HG03558 (cell line): ENCODE results near the gene FMN2.
"Not testable (repeated sequence)": the region's sequence is repeated elsewhere in the genome, so short reads cannot be mapped to it uniquely, and the experiment has no call there.

Experiments
- ATAC-seq: cut with Tn5 transposase; IDR thresholded peaks from one replicate; pipeline ENCODE4 v1.9.1; 2021; ENCODE audit warnings: moderate number of reproducible peaks; ENCODE audit not compliant: unreplicated experiment; ENCODE audit errors: extremely low read depth

The FMN2 gene

DNA sequence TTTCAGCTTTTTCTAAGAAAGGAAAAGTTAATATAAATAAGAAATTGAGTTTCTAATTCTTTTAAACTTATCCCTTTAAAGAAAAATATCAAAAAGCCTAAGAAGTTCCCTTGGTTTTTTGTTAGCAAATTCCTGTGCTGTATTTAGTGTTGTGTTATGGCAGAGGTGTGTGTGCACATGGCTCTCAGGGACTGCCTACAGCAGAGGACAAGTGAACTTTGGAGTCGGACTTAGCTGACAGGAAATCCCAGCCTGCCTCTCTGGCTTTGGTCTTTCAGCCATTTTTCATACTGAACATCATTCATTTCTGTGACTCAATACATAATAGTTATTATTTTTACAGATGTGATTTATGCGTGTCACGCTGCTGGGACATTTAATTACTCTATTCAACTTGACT lies 149.6 kb downstream of the FMN2 start:
- no peak for ATAC-seq

DNA sequence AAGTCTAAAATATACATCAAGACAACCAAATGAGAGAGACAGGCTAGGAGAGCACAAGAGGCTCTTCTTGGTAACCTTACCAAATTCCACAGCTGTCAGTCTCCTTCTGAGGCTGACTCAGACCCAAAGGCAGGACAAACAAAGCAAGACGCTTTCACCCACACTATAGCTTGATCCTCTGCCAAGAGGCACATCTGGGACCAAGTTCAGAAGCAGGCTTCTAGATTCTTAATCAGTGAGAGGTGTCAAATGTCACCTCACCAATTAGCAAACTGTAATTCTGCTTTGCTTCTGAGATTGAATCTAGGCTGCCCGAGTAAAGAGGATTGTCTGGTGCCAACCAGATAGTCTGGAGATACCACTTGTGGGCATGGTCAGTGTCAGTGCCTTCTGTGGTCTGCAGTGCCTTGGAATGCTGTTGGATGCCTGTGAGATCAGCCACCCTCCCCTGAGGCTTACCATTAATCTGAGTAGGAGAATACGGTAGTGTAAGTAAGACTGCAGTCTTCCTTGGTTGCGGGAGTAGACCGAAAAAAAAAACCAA lies 151.0 kb downstream of the FMN2 start:
- ATAC-seq: no peak

DNA sequence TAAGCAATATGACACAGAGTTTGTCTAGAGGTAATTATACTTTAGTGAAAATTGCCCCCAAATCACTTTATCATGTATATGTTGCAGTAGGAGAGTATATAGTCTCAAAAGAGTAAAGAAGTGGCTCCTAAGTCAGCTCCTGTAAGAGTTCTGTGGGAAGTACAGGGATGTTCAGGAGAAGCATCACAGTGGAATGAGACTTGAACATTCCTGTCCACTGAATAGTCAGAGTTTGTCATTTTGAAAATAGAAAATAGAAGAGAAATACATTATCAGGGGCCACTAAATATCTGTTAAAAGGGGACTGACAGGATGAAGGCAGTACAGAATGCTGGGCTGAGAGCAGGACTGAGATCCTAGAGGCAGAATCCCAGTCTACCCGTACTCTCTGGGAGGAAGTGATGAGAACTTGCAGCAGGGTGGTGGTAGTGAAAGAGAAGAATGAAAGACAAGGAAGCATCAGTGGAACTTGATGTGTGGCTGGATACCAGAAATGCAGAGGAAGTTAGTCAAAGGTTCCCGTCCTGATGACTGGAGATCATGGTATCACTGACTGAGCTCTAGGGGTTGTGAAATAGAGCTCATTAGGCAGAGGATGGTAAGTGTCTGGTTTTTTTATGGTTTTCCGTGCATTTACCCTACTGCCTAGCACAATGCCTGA lies 153.4 kb downstream of the FMN2 start:
- ATAC-seq: no peak

DNA sequence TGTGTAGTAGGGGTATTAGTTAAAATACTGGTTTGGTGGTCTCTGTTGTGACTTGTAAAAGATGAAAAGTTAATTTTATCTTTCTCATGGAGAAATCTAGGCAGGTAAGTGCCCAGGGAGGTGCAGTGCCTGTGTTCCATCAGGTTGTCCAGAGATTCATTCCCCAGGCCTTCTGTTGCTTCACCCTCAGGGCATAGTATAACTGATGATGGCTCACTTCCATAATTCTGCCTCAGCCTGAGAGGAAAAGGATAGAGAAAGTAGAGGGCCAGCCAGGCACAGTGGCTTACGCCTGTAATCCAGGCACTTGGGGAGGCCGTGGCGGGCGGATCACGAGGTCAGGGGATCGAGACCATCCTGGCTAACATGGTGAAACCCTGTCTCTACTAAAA lies 153.9 kb downstream of the FMN2 start:
- no peak for ATAC-seq

DNA sequence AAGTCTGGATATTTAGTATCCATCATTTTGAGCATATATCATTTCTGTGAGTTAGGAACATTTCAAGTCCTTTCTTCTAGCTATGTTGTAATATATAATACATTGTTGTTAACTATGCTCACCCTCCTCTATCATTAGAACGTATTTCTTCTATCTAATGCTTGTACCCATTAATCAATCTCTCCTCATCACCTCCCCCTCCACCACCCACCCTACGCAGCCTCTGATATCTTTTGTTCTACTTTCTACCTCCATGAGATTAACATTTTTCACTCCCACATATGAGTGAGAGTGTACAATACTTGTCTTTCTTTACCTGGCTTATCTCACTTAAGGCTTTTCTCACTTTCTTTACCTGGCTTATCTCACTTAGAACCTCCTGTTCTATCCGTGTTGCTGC lies 156.2 kb downstream of the FMN2 start:
- ATAC-seq: no peak

DNA sequence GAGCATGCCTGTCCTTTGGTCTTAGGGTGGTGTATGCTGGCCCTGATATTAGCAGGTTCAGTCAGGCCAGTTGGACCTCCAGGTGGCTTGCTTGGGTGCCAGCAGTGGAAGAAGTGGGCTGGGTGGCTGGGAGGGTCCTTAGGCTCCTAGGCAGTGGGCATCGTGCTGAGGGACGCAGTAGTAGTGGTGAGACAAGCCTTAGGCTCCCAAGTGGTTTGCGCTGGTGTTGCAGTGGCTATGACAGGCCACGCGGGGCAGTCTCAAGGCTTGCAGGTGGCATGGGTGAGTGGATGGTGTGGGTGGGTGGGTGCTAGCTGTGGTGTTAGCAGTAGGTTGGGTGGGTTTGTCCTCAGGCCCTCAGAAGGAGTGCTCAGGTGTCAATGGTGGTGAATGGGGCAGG lies 162.3 kb downstream of the FMN2 start:
- no peak for ATAC-seq

DNA sequence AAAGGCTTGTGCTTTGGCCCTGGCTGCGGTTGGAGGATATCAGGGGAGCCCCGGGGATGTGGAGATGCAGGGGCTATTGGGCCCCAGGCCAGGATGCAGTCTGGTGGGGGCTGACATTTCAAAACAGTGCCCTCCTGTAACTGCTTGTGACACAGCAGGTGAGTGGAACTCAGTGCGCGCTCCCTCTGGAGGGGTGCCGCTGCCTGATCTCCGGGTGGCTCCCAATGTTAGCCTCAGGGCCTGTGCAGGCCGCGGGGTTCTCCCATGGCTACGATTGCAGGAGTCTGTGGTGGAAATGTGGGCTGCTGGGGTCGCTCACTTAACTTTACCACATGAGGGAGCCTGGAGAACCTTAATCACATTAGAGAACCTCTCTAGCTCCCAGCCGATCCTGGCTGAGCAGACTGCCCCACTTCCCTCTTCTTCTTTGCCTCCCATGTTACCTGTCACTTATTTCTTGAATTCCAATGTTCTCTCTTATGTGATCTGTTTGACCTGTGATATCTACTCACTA lies 163.2 kb downstream of the FMN2 start:
- ATAC-seq: no peak

DNA sequence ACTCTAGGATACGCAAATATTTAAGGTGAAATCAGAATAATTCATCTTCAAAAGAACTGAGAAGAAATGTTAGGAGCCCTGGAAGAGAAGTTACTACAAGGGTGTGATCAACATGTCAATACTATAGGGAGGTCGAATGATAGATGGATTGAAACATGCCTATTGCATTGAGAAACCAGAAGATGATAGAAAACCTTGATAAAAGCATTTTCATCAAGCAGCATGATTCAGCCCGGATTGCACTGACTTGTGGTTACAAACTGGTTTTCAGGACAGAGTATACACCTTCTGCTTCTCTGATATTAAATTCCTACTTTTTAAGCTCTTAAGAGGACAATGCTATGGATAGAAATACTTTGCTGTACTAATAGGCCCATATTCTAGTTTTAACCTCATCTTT lies 164.2 kb downstream of the FMN2 start:
- no peak for ATAC-seq

DNA sequence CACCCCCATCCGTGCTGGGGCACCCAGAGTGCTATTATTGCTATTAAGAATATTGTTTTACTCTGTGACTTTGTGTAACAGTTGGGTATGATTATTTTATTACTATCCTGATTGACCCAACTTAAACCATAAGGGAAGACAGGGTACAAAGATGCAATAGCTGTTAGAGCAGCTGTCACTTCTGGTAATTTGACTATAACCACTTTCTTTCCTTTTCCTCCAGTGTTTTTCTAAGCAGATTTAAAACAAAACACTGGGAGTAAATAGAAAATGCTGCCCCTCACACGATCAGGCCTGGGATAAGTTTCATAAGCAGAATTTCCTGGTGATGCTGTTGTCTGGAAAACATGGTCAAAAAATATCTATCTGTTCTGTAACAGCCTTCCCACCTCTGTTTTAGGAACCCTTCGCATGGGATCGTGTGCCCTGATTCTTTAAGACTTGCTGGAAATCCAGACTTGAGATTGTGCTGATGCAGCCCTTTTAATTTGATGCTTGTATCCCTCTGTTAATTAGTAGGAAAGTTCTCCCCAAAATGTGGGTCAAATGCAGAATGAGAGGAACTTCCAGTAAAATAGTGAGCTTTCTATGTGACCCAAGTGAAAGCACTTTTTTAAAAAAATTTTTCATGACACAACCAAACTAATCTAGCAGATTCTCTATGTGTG lies 165.3 kb downstream of the FMN2 start:
- ATAC-seq: no peak

DNA sequence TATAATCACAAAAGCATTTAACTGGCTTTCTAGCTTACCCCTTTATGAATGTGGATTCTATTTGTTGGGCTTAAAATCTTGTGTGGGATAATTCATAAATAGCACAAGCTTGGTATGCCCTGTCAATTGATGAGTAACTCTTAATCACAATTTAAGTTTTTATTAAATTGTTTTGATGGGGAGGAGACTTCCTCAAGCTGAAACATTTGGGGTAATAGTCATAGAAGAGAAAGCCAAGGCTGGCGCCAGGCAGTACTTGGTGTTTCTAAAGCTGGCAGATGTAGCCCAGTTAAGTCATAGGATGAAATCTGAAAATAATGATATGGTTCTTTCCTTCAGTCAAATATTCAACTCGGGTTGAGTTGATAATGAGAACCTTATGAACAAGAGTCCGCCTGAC lies 167.2 kb downstream of the FMN2 start:
- ATAC-seq: no peak

DNA sequence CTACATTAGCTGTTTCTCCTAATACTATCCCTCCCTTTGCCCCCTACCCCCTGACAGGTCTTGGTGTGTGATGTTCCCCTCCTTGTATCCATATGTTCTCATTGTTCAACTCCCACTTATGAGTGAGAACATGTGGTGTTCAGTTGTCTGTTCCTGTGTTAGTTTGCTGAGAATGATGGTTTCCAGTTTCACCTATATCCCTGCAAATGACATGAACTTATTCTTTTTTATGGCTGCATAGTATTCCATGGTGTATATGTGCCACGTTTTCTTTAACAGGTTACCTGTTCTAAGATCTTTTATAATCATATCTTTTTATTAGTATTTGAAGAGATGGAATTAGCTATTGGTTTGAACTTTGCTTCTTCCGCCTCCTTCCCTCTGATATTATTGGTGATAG lies 172.8 kb downstream of the FMN2 start:
- not testable (repeated sequence) for ATAC-seq

DNA sequence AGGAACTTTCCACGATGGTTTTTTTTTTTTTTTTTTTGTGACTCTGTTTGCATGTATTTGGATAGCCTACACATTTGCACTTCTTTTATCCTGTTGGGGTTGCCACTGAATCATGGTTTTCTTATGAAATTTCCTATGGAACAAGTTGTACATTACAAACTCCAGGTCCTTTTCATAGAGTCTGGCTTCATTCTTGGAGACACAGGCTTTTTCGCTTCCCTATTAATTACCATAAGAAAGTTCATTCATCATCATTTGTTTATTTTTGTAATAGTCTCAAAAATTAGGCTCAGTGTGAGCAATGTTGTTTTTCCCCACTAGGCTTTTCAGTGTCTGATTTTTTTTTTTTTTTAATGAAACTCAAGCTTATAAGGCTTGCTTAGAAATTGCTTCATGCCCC lies 179.4 kb downstream of the FMN2 start:
- no peak for ATAC-seq

DNA sequence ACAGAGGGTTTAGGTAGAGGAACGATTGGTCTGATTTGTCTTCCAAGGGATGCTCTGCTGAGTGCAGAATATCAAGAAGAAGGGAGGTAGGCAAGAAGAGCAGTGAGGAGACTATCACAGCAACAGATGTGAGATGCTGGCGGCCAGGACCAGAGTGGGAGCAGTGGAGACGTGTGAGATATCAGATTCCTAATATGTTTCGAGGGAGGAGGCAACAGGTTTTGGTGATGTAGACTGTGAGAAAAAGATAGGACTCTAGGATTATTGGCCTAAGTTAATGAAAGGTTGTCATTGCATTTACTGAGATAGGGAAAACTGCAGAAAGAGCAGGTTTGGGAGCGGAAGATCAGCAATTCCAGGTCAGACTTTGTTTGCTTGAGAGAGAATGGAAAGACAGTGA lies 182.9 kb downstream of the FMN2 start:
- no peak for ATAC-seq

DNA sequence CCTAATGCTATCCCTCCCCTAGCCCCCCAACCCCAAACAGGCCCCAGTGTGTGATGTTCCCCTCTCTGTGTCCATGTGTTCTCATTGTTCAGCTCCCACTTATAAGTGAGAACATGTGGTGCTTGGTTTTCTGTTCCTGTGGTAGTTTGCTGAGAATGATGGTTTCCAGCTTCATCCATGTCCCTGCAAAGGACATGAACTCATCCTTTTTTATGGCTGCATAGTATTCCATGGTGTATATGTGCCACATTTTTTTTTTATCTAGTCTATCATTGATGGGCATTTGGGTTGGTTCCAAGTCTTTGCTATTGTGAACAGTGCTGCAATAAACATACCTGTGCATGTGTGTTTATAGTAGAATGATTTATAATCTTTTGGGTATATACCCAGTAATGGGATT lies 183.5 kb downstream of the FMN2 start:
- ATAC-seq: not testable (repeated sequence)

DNA sequence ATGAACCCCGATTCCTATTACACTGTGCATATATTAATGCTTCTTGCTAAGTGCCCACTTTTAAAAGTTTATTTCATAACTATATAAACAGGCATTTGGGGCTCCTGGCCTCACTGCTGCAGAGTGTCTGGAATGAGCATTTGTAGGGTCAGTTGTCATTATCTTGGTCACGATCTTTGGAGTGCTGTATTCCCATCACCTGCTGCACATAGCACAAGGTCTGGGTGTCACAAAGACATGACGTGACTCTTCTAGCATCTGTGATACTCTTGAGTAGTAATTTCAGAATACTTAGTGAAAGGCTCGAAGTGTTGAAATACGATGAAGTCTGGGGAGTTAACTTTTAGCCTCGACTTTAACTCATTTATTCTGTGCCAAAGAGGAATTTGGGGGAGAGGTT lies 186.4 kb downstream of the FMN2 start:
- no peak for ATAC-seq

DNA sequence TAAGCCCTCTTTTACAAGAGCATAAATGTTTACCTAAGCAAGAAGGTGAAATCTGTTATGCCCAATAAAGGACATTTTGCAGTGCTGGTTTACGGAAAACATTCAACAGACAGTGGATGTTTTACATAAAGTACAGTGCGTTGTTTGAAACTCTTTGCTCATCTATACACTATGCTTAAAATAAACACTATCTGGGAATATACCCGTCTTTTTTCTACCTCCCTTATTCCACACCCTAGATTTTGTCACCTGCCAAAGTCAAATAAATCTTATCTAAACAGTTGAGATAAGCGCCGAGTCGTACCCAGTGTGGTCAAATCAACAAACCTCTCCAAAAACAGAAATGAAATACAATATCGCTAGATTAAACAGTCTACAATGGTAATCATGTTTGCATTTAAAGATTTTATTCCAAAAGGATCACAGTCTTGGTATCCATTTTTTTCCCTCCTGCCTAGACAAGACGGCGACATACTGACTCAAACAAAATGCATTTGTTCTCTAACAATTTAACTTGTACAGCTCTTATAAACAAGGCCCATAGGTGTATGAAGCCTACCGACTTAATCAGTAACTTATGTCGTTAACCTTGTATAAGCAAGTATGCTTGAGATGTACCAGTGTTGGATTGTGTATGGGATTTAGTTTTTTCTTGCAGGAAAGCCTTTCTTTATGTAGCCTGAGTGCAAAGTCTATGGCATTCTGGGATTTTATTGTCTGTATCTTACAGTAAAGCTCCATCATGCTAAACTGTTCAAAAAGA lies 189.1 kb downstream of the FMN2 start:
- no peak for ATAC-seq

DNA sequence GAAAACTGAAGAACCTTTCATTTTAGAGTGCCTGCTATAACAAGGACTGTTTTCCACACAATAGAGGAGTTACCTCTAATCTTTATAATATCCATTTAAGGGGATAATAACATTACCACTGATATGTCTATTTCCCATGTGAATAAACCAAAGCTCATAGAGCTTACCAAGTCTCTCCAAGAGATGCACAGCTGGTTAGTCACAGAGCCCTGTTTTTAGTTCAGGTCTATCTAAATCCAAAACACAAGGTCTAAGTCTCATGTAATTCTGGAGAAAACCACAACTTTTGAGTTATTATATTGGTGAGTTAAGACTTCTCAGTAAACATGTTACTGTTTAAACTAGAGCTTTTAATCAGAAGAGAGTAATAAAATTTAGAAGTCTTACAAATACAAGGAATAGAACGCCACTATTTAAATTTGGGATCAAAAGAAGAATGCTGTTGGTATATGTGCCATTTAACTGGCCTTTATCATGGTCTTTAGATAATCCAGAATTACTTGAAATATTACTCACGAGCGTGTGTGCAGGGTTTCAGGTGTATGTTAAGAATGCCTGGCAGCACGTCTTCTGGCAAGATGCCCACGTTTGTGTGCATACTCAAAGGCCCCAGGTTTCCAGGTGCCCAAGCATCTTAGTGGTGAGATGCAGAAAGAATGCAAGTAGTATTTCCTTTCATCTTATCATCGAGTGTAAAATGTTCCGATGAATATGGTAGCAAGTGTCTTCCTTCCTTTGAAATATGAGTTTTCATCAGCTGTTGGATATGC lies 190.6 kb downstream of the FMN2 start:
- no peak for ATAC-seq

DNA sequence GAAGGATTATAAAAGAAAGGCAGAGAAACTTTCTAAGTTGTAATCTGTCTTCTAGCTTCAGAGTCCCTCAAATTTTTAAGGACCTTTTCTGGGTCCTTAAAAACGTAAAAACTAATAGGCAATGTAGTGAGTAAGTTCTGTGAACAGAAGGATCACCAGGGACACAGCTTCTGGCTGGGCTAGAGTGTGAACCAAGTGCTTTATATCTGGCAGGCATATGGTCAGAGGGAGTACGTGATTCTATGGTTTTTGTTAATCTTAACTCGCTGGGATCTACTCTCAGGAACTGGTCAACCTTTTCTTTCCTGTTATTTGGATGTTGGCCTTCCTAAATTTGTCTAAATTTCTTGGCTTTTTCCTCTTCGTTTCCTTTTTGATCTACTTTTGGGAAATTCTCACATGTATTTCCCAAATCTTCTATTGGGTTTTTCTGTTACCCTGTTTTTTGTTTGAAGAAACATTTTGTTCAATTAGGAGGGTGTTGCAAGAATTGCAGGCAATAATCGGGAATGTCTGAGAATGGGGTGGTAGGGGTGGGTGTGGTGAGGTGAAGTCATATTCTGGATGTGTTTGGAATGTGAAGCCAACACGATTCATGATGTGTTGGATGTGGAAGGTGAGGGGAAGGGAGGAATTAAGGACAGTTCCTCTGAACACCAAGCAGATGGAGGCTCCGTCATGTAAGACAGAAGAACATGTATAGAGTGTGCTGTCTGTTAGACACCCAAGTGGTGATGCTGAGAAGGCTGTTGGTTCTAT lies 193.2 kb downstream of the FMN2 start:
- no peak for ATAC-seq

DNA sequence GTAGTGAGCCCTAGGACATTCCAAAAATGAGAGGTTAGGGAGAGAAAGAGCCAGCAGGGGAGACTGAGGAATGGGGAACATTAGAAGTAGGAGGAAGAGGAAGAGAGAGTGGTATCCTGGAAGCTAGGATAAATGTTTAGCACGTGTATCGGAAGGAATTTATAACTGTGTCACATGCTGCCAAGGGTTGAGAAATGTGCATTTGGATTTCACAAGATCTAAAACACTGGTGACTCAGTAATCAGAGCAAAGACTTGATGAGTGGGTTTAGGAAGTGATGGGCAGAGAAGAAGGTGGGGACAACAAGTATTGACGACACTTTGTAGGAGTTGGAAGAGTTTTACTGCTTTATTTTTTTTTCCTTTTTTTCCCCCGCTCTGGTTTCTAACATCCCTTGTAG lies 193.9 kb downstream of the FMN2 start:
- ATAC-seq: no peak

DNA sequence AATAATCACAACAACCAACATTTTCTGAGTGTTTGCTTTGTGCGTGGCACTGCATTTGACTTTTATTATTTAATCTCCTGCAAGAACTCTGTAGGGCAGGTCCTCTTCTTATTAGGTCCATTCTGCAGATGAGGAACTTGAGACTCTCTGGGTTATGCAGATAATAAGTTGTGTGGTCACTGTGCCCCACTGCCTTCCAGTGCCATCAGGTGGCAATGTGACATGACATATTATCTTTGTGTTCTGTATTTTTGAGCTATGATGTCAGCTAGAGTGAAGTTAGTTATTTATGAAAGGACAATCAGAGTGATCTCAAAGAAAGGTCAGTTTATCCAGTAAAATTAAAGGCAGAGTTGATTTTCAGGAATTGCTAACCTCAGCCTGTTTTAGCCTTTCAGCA lies 196.0 kb downstream of the FMN2 start:
- no peak for ATAC-seq
